Activated naive CD4-positive, alpha-beta T cell treated with Interleukin-2 at 50 U/mL for 16 hours (primary cell): ENCODE measurements around the gene PI4KA.
A peak's percentile ranks its signal among the peaks of the same experiment; 100 is the strongest.

Experiments used
- DNase-seq: peaks from one replicate; pipeline ENCODE4 v3.0.0-alpha.2; 2020

PI4KA gene

DNA sequence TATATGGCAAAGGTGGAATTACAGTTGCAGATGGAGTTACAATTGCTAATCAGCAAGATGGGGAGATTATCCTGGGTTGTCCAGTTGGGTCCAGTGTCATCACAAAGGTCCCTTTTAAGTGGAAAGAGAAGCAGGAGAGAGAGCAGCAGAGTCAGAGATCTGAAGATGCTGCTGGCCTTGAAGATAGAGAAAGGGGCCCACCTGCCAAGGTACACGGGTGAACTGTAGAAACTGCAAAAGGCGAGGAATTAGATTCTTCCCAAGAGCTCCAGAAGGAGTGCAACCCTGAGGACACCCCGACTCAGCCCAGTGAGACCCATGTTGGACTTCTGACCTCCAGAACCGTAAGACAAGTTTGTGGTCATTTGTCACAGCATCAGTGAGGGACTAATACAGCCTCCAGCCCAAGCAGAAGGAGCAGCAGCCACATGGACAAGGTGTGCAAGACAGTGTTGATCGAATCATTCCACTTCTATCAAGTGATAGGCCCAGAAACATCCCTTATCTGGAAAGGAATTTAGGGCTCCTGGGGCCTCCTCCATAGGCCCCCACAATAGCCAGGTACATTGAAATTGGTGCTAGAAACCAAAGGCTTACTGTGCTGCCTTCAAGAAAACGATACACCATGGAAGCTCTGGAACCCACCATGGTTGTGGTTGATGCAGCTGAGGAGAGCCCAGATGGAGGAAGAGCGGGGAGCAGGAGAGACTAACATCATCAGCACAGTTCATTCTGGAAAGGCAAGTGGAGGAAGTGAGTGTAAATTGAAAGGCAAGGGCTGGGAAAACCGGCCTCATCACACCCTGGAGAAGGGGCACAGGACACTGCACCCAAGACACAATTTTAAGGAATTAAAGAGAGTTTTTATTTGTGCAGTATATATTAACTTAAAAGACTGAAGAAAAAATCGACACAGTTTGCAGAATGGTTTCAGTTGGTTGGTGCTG, 23.5 kb upstream of the PI4KA start:
- DNase-seq = no peak

DNA sequence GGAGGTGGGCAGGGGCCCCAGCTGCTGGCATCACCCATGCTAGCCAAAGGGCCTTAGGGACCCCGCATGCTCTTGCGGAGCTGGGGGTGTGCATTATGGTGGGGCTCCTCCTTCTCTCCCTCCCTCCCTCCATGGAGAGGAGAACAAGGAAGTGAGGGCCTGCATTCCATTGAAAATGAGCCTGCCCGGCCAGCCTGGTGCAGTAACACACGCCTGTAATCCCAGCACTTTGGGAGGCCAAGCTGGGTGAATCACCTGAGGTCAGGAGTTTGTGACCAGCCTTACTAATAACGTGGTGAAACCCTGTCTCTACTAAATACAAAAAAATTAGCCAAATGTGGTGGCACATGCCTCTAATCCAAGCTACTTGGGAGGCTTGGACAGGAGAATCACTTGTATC, 22.6 kb upstream of the PI4KA start:
- no peak for DNase-seq

GRCh38 chr22:20877715-20878114, 19.1 kb upstream of the PI4KA start:
- DNase-seq = no peak

- no peak for DNase-seq
Measured at GRCh38 chr22:20875296-20875695, 16.7 kb upstream of the PI4KA start.

DNA sequence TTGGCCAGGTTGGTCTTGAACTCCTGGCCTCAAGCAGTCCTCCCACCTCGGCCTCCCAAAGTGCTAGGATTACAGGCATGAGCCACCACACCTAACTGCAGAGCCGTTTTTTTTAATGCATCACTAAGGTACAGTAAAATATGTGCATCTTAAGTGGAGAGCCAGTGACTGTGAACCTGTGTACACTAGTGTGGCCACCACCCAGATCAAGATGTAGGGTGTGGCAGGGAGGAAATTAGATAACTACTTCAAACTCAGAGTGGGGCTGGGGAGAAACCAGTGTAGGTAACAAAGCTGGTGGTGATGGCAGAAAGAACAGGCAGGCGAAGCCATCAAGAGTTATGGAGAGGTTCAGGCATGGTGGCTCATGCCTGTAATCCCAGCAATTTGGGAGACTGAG, 14.6 kb upstream of the PI4KA start:
- no peak for DNase-seq

GRCh38 chr22:20869234-20869633, 10.6 kb upstream of the PI4KA start:
- no peak for DNase-seq

GRCh38 chr22:20868025-20868962, 9.7 kb upstream of the PI4KA start:
- no peak for DNase-seq

GRCh38 chr22:20867179-20868024, 8.8 kb upstream of the PI4KA start:
- DNase-seq = no peak

GRCh38 chr22:20866736-20867135, 8.1 kb upstream of the PI4KA start:
- no peak for DNase-seq

DNA sequence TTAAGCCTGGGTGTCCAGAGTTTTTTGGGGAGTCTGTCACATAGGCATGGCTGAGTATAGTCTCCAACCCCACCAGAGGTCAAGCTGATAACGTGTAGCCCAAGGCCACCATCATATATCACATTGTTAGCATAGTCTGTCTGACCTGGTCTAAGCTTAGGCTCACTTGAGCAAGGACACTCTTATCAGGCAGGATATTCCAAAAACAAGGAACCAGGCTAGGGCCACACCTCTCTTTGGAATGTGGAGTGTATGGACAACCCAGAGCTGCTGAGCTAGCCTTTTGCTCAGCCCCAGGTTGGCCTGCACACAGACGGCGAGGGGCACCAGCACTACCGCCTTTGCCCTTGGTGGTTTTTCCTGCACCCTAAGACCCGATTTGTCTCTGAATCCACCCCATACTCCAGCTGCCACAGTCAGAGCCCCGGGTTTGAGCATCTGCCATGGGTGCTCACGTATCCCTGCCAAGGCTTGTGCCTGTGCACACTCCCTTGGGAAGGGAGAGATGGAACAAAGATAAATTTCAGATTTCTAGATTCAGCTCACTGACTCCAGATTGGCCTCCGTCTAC, 7.3 kb upstream of the PI4KA start:
- DNase-seq = no peak

DNA sequence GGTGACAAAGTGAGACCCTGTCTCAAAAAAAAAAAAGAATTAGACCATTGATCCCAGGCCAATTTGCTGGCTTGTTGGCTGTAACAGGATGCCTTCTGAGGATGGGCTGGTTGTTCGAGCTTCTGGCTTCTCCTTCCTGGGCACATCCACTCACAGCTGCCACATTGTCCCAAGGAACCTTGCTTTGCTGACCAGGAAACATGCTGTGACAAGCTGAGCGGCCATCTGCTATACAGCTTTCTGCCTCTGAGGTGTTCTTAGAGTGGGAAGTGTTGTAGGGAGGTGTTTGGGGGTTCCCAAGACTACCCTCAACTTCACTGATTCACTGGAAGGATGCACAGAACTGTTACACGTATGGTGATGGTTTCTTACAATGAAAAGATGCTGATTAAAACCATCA, 6.7 kb upstream of the PI4KA start:
- no peak for DNase-seq

DNA sequence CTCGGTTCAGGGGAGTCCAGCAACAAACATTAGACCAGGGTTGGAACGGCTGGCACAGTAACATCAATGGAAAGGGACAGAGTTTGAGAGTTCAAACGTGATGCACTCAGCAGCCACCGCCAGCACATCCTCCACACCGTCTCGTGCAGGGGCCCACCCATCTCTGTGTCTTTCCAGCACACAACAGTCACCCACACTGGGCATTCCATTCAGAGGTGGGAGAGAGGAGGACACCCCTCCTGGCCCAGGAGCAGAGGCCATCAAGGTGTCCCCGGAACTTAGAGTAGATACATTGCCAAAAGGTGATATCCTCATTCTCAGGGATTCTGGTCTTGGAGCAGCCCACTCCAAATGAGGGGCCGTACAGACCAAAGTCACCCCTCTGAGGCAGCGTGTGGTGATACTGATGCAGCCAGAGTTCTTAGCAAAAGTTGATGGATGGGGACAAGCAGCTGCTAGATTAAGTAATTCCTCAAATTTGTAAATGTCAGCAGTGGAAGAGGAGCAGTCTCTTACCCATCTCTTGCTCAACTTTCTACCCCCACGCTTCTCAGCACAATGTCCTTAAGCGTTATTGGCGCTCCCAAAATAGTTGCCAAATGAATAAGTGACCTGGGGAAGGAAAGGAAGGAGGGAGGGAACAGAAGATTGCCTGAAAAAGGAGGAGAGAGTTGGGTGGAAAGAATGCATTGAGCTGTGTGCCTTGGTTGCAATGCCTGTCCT, 5.7 kb upstream of the PI4KA start:
- DNase-seq = no peak

- DNase-seq = no peak
Measured at GRCh38 chr22:20863366-20863765, 4.8 kb upstream of the PI4KA start.

DNA sequence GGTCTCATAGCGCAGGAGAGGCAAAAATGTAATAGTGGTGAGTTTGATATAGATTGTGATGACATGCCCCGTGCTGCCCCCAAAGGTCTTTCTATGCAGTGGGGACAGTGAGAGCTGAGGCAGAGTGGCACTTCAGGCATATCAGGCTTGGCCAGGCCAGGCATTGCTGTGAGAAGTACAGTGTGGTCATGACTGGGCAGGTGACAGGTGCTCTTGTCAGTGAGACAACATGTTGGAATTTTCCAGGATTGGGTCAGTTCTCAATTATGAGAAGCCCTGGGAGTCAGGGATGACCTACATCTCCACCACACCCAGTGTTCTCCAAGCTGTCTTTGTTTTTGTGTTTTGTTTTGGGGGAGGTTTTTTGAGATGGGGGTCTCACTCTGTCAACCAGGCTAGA, 3.9 kb upstream of the PI4KA start:
- no peak for DNase-seq

DNA sequence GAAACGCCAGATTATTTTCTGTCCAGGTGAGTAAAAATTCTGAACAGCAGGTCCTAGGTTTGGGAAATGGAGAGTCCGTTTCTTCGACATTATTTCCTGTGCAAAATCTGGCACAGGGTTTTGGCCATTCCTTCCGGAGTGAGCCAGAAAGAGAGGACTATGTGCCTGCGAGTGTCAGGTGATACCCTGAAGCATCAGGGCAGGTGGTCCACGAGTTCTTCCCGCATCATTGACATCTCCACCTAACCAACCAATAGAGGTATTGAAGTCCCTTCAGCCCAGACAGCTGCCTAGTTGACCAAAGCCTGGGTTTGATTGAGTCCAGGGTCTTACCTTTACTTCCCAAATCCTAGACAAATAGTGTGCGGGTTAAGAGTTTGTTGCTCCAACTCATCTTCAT, 1.0 kb upstream of the PI4KA start:
- no peak for DNase-seq

- peak; percentile 87 for DNase-seq
Measured at GRCh38 chr22:20857838-20858614, 585 bp downstream of the PI4KA start.

GRCh38 chr22:20857247-20857643, 1.4 kb downstream of the PI4KA start:
- DNase-seq = no peak

DNA sequence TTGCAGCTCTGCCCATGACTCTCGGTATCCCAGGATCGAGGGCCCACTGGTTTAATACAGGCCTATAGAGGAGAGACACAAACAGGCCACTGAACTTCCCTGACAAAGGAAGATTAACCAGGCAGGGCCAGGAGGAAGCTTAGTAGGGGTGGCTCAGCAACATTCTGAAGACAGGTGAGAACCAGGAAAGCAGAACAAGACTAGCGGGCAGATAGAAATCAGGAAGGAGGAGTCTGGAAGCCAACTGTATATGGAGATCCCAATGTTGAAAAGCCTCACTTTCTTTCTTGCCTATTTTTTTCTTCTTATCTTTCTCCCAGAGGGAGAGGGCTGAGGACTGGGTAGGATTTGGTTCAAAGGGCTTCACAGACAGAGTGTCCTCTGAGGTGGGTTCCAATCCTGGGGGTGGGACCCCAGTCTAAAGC, 5.4 kb downstream of the PI4KA start:
- no peak for DNase-seq

DNA sequence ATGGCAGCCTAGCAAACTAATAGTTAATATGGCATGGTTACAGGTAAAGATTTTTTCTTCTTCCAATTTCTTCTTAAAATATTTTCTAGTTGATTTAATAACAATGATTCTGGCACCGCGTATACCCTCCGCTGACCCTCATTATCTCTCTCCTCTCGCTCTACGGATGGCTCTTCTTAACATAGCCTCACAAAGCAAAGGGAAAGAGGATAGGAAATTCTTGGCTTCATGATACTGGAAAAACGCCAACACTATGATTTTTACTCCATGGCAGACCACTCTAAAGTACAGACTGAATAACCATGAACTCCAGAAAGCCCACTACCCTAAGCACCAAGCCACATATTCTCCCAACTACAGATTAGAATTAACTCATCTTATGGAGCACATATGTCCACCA, 6.1 kb downstream of the PI4KA start:
- DNase-seq = no peak

DNA sequence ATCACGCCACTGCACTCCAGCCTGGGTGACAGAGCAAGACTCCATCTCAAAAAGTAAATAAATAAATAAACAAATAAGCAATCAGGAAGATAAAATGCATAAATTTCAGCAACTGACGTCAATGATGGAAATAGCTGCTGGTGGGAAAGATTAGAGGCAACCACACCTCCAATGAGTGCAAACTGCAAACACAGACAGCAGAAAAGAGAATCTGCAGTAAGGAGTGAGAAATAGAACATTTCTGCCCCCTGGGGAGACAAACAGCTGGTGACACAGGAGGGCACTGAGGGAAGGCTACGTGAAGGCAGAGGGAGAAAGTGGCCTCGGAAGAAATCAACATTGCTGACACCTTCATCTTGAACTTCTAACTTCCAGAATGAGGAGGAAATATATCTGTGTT, 6.5 kb downstream of the PI4KA start:
- no peak for DNase-seq

DNA sequence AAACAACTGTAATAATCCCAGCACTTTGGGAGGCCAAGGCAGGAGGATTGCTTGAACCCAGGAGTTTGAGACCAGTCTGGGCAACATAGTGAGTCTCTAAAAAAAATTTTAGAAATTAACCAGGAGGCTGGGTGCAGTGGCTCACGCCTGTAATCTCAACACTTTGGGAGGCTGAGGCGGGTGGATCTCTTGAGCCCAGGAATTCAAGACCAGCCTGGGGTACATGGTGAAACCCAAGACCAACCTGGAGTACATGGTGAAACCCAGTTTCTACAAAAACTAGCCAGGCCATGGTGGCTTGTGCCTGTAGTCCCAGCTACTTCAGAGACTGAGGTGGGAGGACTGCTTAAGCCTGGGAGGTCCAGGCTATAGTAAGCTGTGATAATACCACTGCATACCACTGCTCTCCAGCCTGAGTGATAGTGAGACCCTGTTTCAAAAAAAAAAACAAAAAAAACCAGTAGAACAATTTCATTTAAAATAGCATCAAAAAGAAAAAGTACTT, 11.2 kb downstream of the PI4KA start:
- no peak for DNase-seq
